Prostate gland (tissue), 2 donors: ENCODE measurements around the gene BCL3. TPM values are rescaled to one million over a fixed set of nuclear protein-coding genes. Genes with fewer than 3 reads are reported as not detected.
A peak's percentile ranks its signal among the peaks of the same experiment; 100 is the strongest.

Experiments
- DNase-seq: peaks from one replicate; pipeline ENCODE4 v3.0.0-alpha.2; 2019; ENCODE audit warnings: low spot score
- H3K27ac ChIP-seq, 2 donors: fragments of 200-600 bp; sonication (generic); 2 replicates each; pipeline ENCODE4 v1.5.1; 2017 to 2019
- H3K27me3 ChIP-seq: fragments of 200-600 bp; sonication (generic); replicated peaks from 2 replicates; pipeline ENCODE4 v1.5.1; 2019; ENCODE audit not compliant: insufficient read depth
- H3K36me3 ChIP-seq, 2 donors: fragments of 200-600 bp; sonication (generic); 1 replicate in 1 of 2; 2 replicates in 1 of 2; pipeline versions ENCODE4 v1.5.1 to v1.8.1; 2017 to 2019
- H3K4me1 ChIP-seq: fragments of 200-600 bp; sonication (generic); replicated peaks from 2 replicates; pipeline ENCODE4 v1.5.1; 2019
- H3K4me3 ChIP-seq, 2 donors: fragments of 200-600 bp; sonication (generic); 2 replicates each; pipeline ENCODE4 v1.5.1; 2017 to 2019
- H3K9me3 ChIP-seq: fragments of 200-600 bp; sonication (generic); 2 replicates; pipeline ENCODE4 v1.5.1; 2017
- CTCF ChIP-seq, 4 experiments: fragments of 200-600 bp in 2 of 4; fragments of 450-650 bp in 2 of 4; sonication (generic) in 2 of 4; IDR thresholded peaks; 1 replicate in 3 of 4; 2 replicates in 1 of 4; pipeline ENCODE4 v1.5.1; 2016 to 2019; ENCODE audit warnings: antibody characterized with exemption in 4 of 4, mild to moderate bottlenecking in 2 of 4, moderate library complexity in 2 of 4
- POLR2A ChIP-seq: fragments of 450-650 bp; IDR thresholded peaks from one replicate; pipeline ENCODE4 v1.6.1; 2016; ENCODE audit warnings: antibody characterized with exemption, mild to moderate bottlenecking
- POLR2AphosphoS5 ChIP-seq: sonication (generic); formaldehyde crosslinking; IDR thresholded peaks from one replicate; pipeline ENCODE4 v1.6.1; 2017; ENCODE audit warnings: antibody characterized with exemption
- WGBS: methylation state at CpG from one replicate; pipeline ENCODE4 v1.1.5; 2018; 5-methylcytosine and 5-hydroxymethylcytosine counted together
- intact Hi-C: fragments of 100-400 bp; cut with DNase I; formaldehyde crosslinking; loops from one replicate; pipeline ENCODE4 v1.14.2; 2022
- total RNA-seq, 2 donors: library from RNA; depleted of rRNA; stranded (reverse); fragments of >200 nt; gene quantifications; one replicate each; pipeline ENCODE4 v1.1.0, GENCODE V29; 2016

BCL3 gene
- total RNA-seq, 2 donors from 2014 or later = 22.6 to 44.0 TPM

GRCh38 chr19:44745341-44745831 is 3.1 kb upstream of the BCL3 start:
- intact Hi-C loops = no loop called here
- 32% methylated on average over 10 of the region's 10 CpGs for WGBS
- Histone ChIP-seq H3K4me3 (no peak overlapping the region), H3K27me3 (no peaks in the 10 kb centered on the region), H3K27ac (peak overlapping the region; percentile 96), H3K36me3 (no peaks in the 10 kb centered on the region), H3K9me3 (no peaks in the 10 kb centered on the region), H3K4me1 (peaks cover 22% of the 10 kb centered on the region)
- peak; percentile 62 for DNase-seq
- TF ChIP-seq CTCF (IDR thresholded peaks at IDR 0.05) (no peak), POLR2A (no peak), POLR2AphosphoS5 (peak; percentile 66)

GRCh38 chr19:44745887-44746600 is 2.5 kb upstream of the BCL3 start:
- intact Hi-C loops = no loop called here
- DNase-seq = no peak
- TF ChIP-seq CTCF (IDR thresholded peaks at IDR 0.05) = no peak
- TF ChIP-seq POLR2A = no peak
- no peak for TF ChIP-seq POLR2AphosphoS5
- Histone ChIP-seq H3K36me3 (no peaks in the 10 kb centered on the region), H3K4me3 (no peak overlapping the region), H3K27me3 (no peaks in the 10 kb centered on the region), H3K4me1 (peaks cover 28% of the 10 kb centered on the region), H3K27ac (peak overlapping the region; percentile 96), H3K9me3 (no peaks in the 10 kb centered on the region)
- 76% methylated on average over 4 of the region's 4 CpGs for WGBS

GRCh38 chr19:44746616-44746945 is 1.9 kb upstream of the BCL3 start:
- peaks cover 31% of the 10 kb centered on the region for H3K4me1 ChIP-seq
- intact Hi-C loops = no loop called here
- DNase-seq = no peak
- 76% methylated on average over 5 of the region's 5 CpGs for WGBS
- H3K9me3 ChIP-seq = no peaks in the 10 kb centered on the region
- no peak for TF ChIP-seq POLR2AphosphoS5
- TF ChIP-seq CTCF (IDR thresholded peaks at IDR 0.05) = no peak
- TF ChIP-seq POLR2A = no peak
- H3K36me3 ChIP-seq = no peaks in the 10 kb centered on the region
- H3K4me3 ChIP-seq = no peak overlapping the region
- H3K27me3 ChIP-seq = no peaks in the 10 kb centered on the region
- peak overlapping the region; percentile 96 for H3K27ac ChIP-seq

GRCh38 chr19:44746946-44747738 is 1.4 kb upstream of the BCL3 start:
- Histone ChIP-seq H3K27me3 (no peaks in the 10 kb centered on the region), H3K9me3 (no peaks in the 10 kb centered on the region), H3K4me3 (peak overlapping the region; percentile 74 to 79), H3K27ac (peak overlapping the region; percentile 96), H3K4me1 (peaks cover 31% of the 10 kb centered on the region), H3K36me3 (no peaks in the 10 kb centered on the region)
- DNase-seq = peak; percentile 96
- WGBS = 6% methylated on average over 34 of the region's 34 CpGs
- TF ChIP-seq CTCF (IDR thresholded peaks at IDR 0.05) (no peak), POLR2A (peak; percentile 62), POLR2AphosphoS5 (peak; percentile 95)
- intact Hi-C loops = no loop called here
